HG03175 (cell line): ENCODE measurements around the gene SSPN.
"Not testable (repeated sequence)": the region's sequence is repeated elsewhere in the genome, so short reads cannot be mapped to it uniquely, and the experiment has no call there.

Experiments used
- ATAC-seq: cut with Tn5 transposase; IDR thresholded peaks from one replicate; pipeline ENCODE4 v1.9.1; 2021; ENCODE audit warnings: mild to moderate bottlenecking, moderate library complexity; ENCODE audit not compliant: unreplicated experiment

SSPN gene

DNA sequence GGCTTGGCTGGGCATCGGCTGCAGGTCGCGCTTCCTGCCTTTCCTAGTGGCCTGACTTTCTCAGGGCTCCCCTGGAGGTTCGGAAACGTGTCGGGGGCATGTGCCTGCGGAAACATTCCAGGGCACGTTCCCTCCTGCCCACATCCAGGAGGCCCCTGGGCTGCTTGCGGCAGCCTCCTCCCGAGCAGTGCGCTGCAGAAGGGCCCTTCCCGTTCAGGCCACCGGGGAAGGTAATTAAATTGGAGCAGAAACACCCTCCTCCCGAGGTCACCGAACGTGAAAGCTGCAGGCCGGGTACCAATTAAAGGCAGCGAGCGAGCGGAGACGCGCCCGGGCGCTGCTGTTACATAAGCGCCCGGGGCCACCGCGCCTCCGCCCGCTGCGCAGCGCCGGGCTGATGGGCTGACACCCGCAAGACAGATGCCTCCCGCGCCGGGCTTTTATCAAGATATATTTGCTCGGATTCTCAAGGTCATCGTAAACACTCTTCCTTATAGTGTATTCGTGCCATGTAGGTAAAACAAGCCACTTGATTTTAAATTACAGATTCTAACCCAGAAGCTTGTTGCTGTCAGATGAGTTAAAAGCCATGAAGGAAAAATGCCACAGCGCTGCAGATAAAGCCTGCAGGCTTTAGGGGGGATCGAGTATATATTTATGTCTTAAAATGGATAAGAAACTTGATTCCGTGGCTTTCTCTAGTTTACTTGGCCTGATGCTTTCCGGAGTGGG is 31.4 kb downstream of the SSPN start:
- no peak for ATAC-seq

- no peak for ATAC-seq
Observed at GRCh38 chr12:26227361-26227745, 32.0 kb downstream of the SSPN start.

DNA sequence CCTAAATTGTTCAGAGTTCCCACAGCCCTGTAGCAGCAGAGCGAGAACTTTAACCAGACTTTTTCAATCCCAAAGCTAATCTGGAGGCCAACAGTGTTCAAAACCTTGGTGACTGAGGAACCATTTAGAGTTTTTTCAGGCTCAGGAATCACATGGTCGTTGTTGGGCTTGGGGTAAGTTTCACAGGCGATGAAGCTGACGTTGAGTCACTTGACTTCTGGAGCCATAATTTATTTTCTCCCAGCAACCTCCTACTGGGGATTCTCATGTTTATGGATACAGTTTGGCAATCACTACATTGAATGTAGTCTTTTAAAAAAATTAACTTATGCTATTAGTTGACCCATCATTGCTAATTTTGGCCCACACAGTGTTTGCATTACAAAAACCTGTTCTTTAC is 34.5 kb downstream of the SSPN start:
- ATAC-seq, result no peak

DNA sequence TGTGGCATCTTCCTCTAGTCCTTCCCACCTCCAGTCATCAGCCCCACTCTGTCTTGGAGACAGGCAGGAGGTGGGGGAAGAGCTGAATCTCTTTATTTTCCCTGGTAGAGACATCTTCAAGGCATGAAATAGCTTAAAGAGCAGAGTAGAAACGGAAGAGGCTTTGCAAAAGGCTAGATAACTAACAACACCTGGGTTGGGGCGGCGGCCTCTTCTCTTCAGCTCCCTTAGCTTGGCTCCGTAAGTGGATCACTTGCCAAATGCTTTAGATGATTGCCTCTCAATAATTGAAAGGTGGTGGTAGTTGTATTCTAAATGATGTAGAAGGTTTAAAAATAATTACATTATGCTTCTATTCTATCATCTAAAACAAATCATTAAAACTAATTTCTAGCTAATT is 36.1 kb downstream of the SSPN start:
- no peak for ATAC-seq

- ATAC-seq, result no peak
Observed at GRCh38 chr12:26231921-26232320, 36.5 kb downstream of the SSPN start.

- no peak for ATAC-seq
Observed at GRCh38 chr12:26233631-26234030, 38.3 kb downstream of the SSPN start.

GRCh38 chr12:26235465-26235864 is 40.1 kb downstream of the SSPN start:
- not testable (repeated sequence) for ATAC-seq

- no peak for ATAC-seq
Observed at GRCh38 chr12:26238341-26239121, 43.2 kb downstream of the SSPN start.

- no peak for ATAC-seq
Observed at GRCh38 chr12:26239122-26239851, 43.9 kb downstream of the SSPN start.

DNA sequence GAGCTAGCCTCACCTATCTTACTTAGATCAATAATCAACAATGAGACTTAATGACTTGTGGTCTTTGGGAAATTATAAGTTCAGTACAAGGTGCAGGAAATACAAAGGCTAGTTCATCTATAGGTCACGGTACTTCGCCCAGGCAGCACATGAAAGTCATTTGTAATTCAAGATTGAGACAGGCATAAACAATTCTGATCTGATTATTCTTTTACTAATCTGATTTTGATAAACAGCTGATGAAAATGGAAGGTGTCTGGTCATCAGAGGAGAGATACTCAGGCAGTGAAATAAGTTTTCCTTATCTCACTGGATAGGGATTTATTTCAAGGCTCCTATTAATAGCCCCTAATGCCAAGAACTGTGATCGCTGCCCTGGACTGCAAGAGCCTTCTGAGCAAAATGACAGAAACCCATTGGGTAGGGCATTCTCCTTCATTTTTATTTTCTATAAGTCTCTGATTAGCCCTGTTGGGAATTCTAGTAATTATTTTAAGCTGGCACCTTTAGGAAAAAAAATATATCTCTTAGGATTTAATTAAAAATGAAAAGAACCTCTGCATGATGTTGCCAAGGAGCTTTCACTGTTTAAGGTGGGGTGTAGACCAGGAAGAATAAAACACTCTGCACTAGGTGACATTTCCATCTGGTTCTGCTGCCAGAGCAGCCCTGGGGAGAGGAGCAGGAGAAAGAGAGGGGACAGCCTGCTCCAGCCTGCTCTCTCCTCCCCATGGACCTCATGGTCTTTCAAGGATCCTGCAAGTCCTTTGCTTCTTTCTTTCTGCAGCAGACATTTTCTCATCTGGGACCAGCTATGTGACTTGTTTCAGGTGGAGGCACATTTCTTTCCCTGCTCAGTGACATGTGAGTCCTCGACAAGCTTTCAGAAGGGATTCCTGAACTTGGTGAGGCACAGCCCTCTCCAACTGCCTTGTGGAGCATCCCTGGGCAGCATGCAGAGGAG is 44.8 kb downstream of the SSPN start:
- ATAC-seq, result no peak

GRCh38 chr12:26241080-26241479 is 45.7 kb downstream of the SSPN start:
- no peak for ATAC-seq

GRCh38 chr12:26242683-26243082 is 47.3 kb downstream of the SSPN start:
- ATAC-seq, result no peak

DNA sequence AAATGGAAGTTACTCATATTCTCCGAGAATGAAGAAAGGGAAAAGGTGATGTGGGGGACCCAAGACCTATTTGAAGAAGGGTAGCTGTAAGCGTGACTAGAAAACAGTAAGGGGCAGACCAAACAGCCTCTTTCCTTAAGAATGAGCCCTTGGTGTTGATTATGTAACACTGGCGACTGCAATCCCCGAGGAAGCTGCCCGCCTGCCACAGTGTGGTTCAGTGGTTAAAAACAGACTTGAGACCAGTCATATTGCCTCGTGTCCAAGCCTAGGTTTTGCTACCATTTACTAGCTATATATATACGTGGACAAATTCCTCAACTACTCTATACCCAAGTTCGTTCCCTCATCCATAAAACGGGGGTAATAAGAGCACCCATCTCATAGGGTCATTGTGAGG is 49.1 kb downstream of the SSPN start:
- no peak for ATAC-seq

DNA sequence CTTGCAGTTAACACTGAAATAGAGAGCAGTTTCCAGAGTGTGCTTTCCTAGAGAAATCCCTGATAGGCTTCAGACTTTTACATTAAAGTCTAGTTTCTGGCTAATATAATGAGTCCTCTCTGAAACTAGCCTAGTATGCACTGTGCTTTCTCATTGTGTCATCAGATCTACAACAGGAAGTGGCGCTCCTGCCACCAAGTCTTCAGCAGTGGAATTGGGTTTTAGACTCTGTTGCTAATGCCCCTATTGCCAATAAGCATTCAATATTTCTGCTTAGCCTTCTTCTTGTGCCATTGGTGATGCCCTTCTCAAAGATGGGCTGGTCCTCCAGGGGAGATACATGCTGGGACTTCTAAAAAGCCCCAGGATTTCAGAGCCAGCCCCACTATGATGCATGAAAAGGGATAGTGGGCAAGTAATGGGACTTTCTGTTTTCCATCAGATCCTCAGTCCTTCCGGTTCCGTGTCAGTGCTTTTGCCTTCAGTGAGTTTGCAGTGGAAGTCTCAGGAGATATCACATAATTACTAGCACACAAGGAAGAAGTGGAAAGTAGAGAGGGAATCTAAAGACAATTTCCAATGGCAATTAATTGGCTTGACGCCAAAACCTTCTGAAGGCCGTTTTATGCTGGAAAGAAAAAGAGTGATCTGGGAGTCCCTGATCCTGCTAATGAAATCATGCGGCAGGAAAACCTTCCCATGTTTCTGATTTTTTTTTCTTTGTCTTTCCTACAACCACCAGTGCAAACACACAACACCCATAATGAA is 50.0 kb downstream of the SSPN start:
- no peak for ATAC-seq

- no peak for ATAC-seq
Observed at GRCh38 chr12:26246483-26247164, 51.3 kb downstream of the SSPN start.

DNA sequence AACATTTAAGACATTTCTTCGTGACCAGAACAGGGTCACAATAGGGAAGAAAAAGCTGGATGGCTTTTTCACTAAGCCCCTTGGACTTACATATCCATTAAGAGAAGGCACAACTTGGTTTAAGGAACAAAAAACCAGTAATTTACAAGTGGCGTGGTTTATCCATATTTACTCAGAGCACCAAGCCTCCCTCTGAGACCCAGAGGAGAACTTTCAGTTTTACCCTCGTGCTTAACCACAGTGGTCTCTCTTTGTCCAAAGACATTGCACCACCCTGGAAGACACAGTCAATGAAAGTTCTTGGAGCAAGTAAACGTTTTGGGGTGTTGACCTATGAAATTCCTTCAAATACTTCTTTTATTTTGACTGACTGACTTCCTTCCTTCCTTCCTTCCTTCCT is 52.5 kb downstream of the SSPN start:
- ATAC-seq, result no peak

DNA sequence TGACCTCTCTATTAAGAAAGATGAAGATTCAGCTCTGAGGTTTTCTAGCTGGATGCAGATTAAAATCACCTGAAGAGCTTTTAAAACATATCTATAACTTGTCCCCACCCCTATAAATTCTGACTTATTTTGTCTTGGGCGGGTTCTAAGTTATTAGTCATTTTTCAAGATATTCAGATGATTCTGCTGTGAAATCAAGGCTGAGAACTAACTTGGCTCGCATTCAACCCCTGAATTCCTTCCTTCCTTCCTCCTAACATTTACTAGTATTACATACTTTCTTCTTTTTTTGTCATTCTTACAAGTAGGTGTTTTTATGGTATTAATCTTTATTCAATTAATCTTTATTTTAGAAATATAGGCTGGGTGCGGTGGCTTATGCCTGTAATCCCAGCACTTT is 55.4 kb downstream of the SSPN start:
- ATAC-seq, result no peak

GRCh38 chr12:26251600-26251999 is 56.2 kb downstream of the SSPN start:
- ATAC-seq, result no peak

DNA sequence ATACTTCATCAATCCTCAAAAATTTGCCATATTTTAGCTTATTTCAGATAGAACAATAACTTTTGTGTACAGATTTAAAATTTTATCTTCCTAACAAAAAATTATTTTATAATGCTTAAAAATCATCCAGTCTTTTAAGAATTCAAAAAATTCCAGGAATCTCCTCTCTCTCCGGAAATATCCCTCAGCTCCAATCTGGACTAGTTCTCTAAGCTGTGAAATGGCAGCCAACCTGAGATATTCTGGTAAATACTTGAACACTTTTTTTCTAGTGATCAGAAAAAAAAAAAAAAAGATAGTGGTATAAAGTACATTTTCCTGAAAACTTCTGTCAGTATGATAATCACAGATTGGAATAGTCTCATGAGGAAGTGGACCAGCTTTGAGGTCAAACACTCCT is 57.6 kb downstream of the SSPN start:
- ATAC-seq, result no peak
